ENCODE results near the gene PLCB1. TPM values are rescaled to one million over a fixed set of nuclear protein-coding genes. Genes with fewer than 3 reads are reported as not detected.

Gene PLCB1
- total RNA-seq, 1 donor from 2014 or later, result 10.8 TPM

- Mint-ChIP-seq H3K9me3 (ENCODE audit: low read depth) (peaks cover 21% of the 10 kb centered on the region), H3K36me3 (ENCODE audit: low read depth) (peaks cover 13% of the 10 kb centered on the region), H3K27ac (ENCODE audit: unreplicated experiment) (no peak overlapping the region), H3K4me1 (ENCODE audit: low read depth) (peaks cover 13% of the 10 kb centered on the region), H3K27me3 (ENCODE audit: low read depth) (no peaks in the 10 kb centered on the region), H3K4me3 (ENCODE audit: unreplicated experiment) (no peak overlapping the region)
- no peak for TF ChIP-seq CTCF (IDR thresholded peaks at IDR 0.05)
- DNase-seq (ENCODE audit: low spot score), result no peak
These were observed 557.3 kb downstream of the PLCB1 start for GRCh38 chr20:8689337-8689736.

- no peak overlapping the region for H3K4me3 Mint-ChIP-seq (ENCODE audit: unreplicated experiment)
- H3K27me3 Mint-ChIP-seq (ENCODE audit: low read depth), result no peaks in the 10 kb centered on the region
- no peak for DNase-seq (ENCODE audit: low spot score)
- no peak overlapping the region for H3K27ac Mint-ChIP-seq (ENCODE audit: unreplicated experiment)
- H3K4me1 Mint-ChIP-seq (ENCODE audit: low read depth), result peaks cover 16% of the 10 kb centered on the region
- TF ChIP-seq CTCF (IDR thresholded peaks at IDR 0.05), result no peak
- peaks cover 10% of the 10 kb centered on the region for H3K36me3 Mint-ChIP-seq (ENCODE audit: low read depth)
- H3K9me3 Mint-ChIP-seq (ENCODE audit: low read depth), result peaks cover 21% of the 10 kb centered on the region
These were observed 558.0 kb downstream of the PLCB1 start for GRCh38 chr20:8690074-8690473.

- H3K4me3 Mint-ChIP-seq (ENCODE audit: unreplicated experiment), result no peak overlapping the region
- H3K4me1 Mint-ChIP-seq (ENCODE audit: low read depth), result peaks cover 16% of the 10 kb centered on the region
- DNase-seq (ENCODE audit: low spot score), result no peak
- no peak for TF ChIP-seq CTCF (IDR thresholded peaks at IDR 0.05)
- no peak overlapping the region for H3K27ac Mint-ChIP-seq (ENCODE audit: unreplicated experiment)
- peaks cover 12% of the 10 kb centered on the region for H3K9me3 Mint-ChIP-seq (ENCODE audit: low read depth)
- no peaks in the 10 kb centered on the region for H3K27me3 Mint-ChIP-seq (ENCODE audit: low read depth)
- H3K36me3 Mint-ChIP-seq (ENCODE audit: low read depth), result peaks cover 3% of the 10 kb centered on the region
These were observed 561.6 kb downstream of the PLCB1 start for GRCh38 chr20:8693709-8694108.

- no peaks in the 10 kb centered on the region for H3K4me1 Mint-ChIP-seq (ENCODE audit: low read depth)
- no peaks in the 10 kb centered on the region for H3K27me3 Mint-ChIP-seq (ENCODE audit: low read depth)
- DNase-seq (ENCODE audit: low spot score), result no peak
- no peak overlapping the region for H3K27ac Mint-ChIP-seq (ENCODE audit: unreplicated experiment)
- H3K4me3 Mint-ChIP-seq (ENCODE audit: unreplicated experiment), result no peak overlapping the region
- no peak for TF ChIP-seq CTCF (IDR thresholded peaks at IDR 0.05)
- H3K9me3 Mint-ChIP-seq (ENCODE audit: low read depth), result no peaks in the 10 kb centered on the region
- H3K36me3 Mint-ChIP-seq (ENCODE audit: low read depth), result peaks cover 1% of the 10 kb centered on the region
These were observed 568.7 kb downstream of the PLCB1 start for GRCh38 chr20:8700756-8701155.

GRCh38 chr20:8706961-8707700 lies 575.1 kb downstream of the PLCB1 start:
- no peaks in the 10 kb centered on the region for H3K4me1 Mint-ChIP-seq (ENCODE audit: low read depth)
- no peak overlapping the region for H3K27ac Mint-ChIP-seq (ENCODE audit: unreplicated experiment)
- H3K27me3 Mint-ChIP-seq (ENCODE audit: low read depth), result no peaks in the 10 kb centered on the region
- no peak overlapping the region for H3K4me3 Mint-ChIP-seq (ENCODE audit: unreplicated experiment)
- TF ChIP-seq CTCF (IDR thresholded peaks at IDR 0.05), result no peak
- no peaks in the 10 kb centered on the region for H3K9me3 Mint-ChIP-seq (ENCODE audit: low read depth)
- no peak for DNase-seq (ENCODE audit: low spot score)
- peaks cover 3% of the 10 kb centered on the region for H3K36me3 Mint-ChIP-seq (ENCODE audit: low read depth)

Measured in chondrocyte (in vitro differentiated cells).